Retinal pigment epithelial cell (primary cell): Measurements from ENCODE around the gene PIP4P1.

Experiments used
- DNase-seq: peaks from one replicate; pipeline ENCODE4 v3.0.0-alpha.2; 2010; ENCODE audit warnings: low read depth
- H3K4me3 ChIP-seq: 2 replicates; pipeline ENCODE4 v1.5.1; 2011; ENCODE audit warnings: mild to moderate bottlenecking, low read length, control low read depth, moderate library complexity
- CTCF ChIP-seq: conservative IDR thresholded peaks from 2 replicates; pipeline ENCODE4 v1.5.1; 2011; ENCODE audit warnings: low read depth, low read length, control low read depth, inconsistent platforms

PIP4P1 gene

GRCh38 chr14:20499108-20499507 lies 37.9 kb upstream of the PIP4P1 start:
- no peak for TF ChIP-seq CTCF
- DNase-seq = no peak
- no peak overlapping the region for H3K4me3 ChIP-seq

GRCh38 chr14:20498622-20499021 lies 37.4 kb upstream of the PIP4P1 start:
- no peak for DNase-seq
- no peak overlapping the region for H3K4me3 ChIP-seq
- TF ChIP-seq CTCF = no peak

- H3K4me3 ChIP-seq = no peak overlapping the region
- TF ChIP-seq CTCF = no peak
- no peak for DNase-seq
Observed at GRCh38 chr14:20494935-20495766, 33.9 kb upstream of the PIP4P1 start.

GRCh38 chr14:20493634-20494033 lies 32.4 kb upstream of the PIP4P1 start:
- no peak for TF ChIP-seq CTCF
- no peak for DNase-seq

GRCh38 chr14:20492486-20492885 lies 31.3 kb upstream of the PIP4P1 start:
- TF ChIP-seq CTCF = no peak
- H3K4me3 ChIP-seq = no peak overlapping the region
- no peak for DNase-seq

More at GRCh38 chr14:20493634-20494033, 32.4 kb upstream of the PIP4P1 start:
- no peak overlapping the region for H3K4me3 ChIP-seq

GRCh38 chr14:20490563-20490962 lies 29.3 kb upstream of the PIP4P1 start:
- H3K4me3 ChIP-seq = no peak overlapping the region
- no peak for DNase-seq
- no peak for TF ChIP-seq CTCF

- no peak for DNase-seq
- H3K4me3 ChIP-seq = no peak overlapping the region
- TF ChIP-seq CTCF = no peak
Observed at GRCh38 chr14:20489093-20489994, 28.1 kb upstream of the PIP4P1 start.
